ENCODE measurements around the gene SF3A2. TPM values are rescaled to one million over a fixed set of nuclear protein-coding genes. Genes with fewer than 3 reads are reported as not detected.

Gene SF3A2
- total and polyA plus RNA-seq, 2 experiments from 2014 or later: 67.7 to 128 TPM

- Mint-ChIP-seq H3K4me3 (no peak overlapping the region), H3K9me3 (no peaks in the 10 kb centered on the region; the same call in 2 of the 3 replicates), H3K27me3 (ENCODE audit: insufficient read depth, low read depth, poor library complexity) (peaks cover 10% of the 10 kb centered on the region), H3K36me3 (ENCODE audit: low read depth) (peaks cover 54% of the 10 kb centered on the region), H3K27ac (peak overlapping the region; percentile 62), H3K4me1 (peaks cover 3% of the 10 kb centered on the region; the same call in 2 of the 3 replicates)
- Histone ChIP-seq H4K20me1 (replicated peaks; ENCODE audit: insufficient read depth) (0 out of 2 replicates have a peak, but pooled peaks cover 4% of the 10 kb centered on the region), H3K9me2 (ENCODE audit: insufficient read depth) (no peaks in the 10 kb centered on the region), H3K4me2 (no peak overlapping the region), H3K36me3 (ENCODE audit: insufficient read depth) (peaks cover 12% of the 10 kb centered on the region; the same call in 1 of the 2 replicates), H3K27ac (ENCODE audit: low read depth) (no peak overlapping the region; the same call in 1 of the 2 replicates), H3K4me3 (no peak overlapping the region), H3K27me3 (ENCODE audit: insufficient read depth) (no peaks in the 10 kb centered on the region), H3K79me2 (replicated peaks; ENCODE audit: insufficient read depth) (no peaks in the 10 kb centered on the region), H3F3A (replicated peaks; ENCODE audit: low read depth) (0 out of 2 replicates have a peak, but pooled peaks cover 3% of the 10 kb centered on the region), H3K4me1 (ENCODE audit: insufficient read depth) (no peaks in the 10 kb centered on the region), H2AFZ (no peak overlapping the region)
- TF ChIP-seq NANOG (IDR thresholded peaks at IDR 0.05; ENCODE audit: borderline replicate concordance) (no peak), EZH2phosphoT487 (IDR thresholded peaks at IDR 0.05; ENCODE audit: unreplicated experiment) (no peak), JUNB (IDR thresholded peaks at IDR 0.05; ENCODE audit: unreplicated experiment) (no peak), ZNF114 (CRISPR knock-in tag; IDR thresholded peaks at IDR 0.05) (no peak), ZNF462 (CRISPR knock-in tag; IDR thresholded peaks at IDR 0.05) (no peak), STAT1 (IDR thresholded peaks at IDR 0.05; ENCODE audit: unreplicated experiment) (no peak), CREB1 (CRISPR knock-in tag; IDR thresholded peaks at IDR 0.05; ENCODE audit: low read depth) (no peak), CTCF (conservative IDR thresholded peaks at IDR 0.05; ENCODE audit: low read depth in 2 of 2) (no peak), POLR2AphosphoS5 (IDR thresholded peaks at IDR 0.05; ENCODE audit: low read depth) (no peak), EZH2 (IDR thresholded peaks at IDR 0.05; ENCODE audit: low read depth, unreplicated experiment) (no peak)
- TF ChIP-seq, protein P1, sequence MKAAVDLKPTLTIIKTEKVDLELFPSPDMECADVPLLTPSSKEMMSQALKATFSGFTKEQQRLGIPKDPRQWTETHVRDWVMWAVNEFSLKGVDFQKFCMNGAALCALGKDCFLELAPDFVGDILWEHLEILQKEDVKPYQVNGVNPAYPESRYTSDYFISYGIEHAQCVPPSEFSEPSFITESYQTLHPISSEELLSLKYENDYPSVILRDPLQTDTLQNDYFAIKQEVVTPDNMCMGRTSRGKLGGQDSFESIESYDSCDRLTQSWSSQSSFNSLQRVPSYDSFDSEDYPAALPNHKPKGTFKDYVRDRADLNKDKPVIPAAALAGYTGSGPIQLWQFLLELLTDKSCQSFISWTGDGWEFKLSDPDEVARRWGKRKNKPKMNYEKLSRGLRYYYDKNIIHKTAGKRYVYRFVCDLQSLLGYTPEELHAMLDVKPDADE (IDR thresholded peaks at IDR 0.05): no peak
- TF ChIP-seq, protein P2, sequence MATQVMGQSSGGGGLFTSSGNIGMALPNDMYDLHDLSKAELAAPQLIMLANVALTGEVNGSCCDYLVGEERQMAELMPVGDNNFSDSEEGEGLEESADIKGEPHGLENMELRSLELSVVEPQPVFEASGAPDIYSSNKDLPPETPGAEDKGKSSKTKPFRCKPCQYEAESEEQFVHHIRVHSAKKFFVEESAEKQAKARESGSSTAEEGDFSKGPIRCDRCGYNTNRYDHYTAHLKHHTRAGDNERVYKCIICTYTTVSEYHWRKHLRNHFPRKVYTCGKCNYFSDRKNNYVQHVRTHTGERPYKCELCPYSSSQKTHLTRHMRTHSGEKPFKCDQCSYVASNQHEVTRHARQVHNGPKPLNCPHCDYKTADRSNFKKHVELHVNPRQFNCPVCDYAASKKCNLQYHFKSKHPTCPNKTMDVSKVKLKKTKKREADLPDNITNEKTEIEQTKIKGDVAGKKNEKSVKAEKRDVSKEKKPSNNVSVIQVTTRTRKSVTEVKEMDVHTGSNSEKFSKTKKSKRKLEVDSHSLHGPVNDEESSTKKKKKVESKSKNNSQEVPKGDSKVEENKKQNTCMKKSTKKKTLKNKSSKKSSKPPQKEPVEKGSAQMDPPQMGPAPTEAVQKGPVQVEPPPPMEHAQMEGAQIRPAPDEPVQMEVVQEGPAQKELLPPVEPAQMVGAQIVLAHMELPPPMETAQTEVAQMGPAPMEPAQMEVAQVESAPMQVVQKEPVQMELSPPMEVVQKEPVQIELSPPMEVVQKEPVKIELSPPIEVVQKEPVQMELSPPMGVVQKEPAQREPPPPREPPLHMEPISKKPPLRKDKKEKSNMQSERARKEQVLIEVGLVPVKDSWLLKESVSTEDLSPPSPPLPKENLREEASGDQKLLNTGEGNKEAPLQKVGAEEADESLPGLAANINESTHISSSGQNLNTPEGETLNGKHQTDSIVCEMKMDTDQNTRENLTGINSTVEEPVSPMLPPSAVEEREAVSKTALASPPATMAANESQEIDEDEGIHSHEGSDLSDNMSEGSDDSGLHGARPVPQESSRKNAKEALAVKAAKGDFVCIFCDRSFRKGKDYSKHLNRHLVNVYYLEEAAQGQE (IDR thresholded peaks at IDR 0.05; ENCODE audit: unreplicated experiment): no peak
- ATAC-seq (peak; percentile 74), DNase-seq (ENCODE audit: low spot score) (peak; percentile 47)
These were observed 21.3 kb upstream of the SF3A2 start for GRCh38 chr19:2215281-2215751.

All from GM23338 (cell line).